ENCODE measurements around the gene SIRT1. TPM values are rescaled to one million over a fixed set of nuclear protein-coding genes. Genes with fewer than 3 reads are reported as not detected.

The SIRT1 gene
- total and polyA plus RNA-seq, 10 of the 15 experiments (the other 5 are each of a cell fraction or from before 2014, with no cell fraction given): 3.6 to 14.2 (median 10.2) TPM

DNA sequence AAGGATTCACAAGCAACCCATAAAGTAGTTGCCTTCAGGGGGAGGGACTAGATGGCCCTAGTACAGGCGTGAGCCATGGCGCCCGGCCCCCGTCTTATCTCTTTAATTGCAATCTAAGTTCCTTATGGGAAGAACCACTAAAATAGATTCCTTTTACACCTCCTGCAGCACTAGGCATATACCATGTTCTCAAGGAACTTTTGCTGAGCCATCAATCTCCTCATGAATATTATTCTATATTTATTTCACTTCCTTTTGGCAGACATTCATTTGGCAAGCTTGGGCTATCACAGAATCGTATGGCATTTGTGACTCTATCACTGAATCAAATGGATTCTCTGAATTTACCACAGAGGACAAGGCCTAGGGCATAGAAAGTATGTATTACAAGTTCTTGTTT, 31.7 kb upstream of the SIRT1 start:
- Histone ChIP-seq H3K79me2 (ENCODE audit: control insufficient read depth, insufficient read depth, low read length) (peaks cover 5% of the 10 kb centered on the region), H3K27ac (ENCODE audit: control insufficient read depth, insufficient read depth) (no peak overlapping the region), H3K9me3 (replicated peaks; ENCODE audit: control insufficient read depth, insufficient read depth, low read length) (no peaks in the 10 kb centered on the region), H4K20me1 (ENCODE audit: control insufficient read depth, insufficient read depth) (no peaks in the 10 kb centered on the region), H2AFZ (ENCODE audit: control insufficient read depth, low read depth, low read length) (no peak overlapping the region), H3K27me3 (replicated peaks in 1 of 2; ENCODE audit: control insufficient read depth in 2 of 2, insufficient read depth in 2 of 2, low read length in 1 of 2) (no peaks in the 10 kb centered on the region), H3K4me1 (ENCODE audit: control insufficient read depth, insufficient read depth, low read length) (no peaks in the 10 kb centered on the region), H3K4me2 (ENCODE audit: control insufficient read depth, insufficient read depth) (no peak overlapping the region), H3K9ac (ENCODE audit: control insufficient read depth, insufficient read depth, low read length) (no peak overlapping the region), H3K36me3 (ENCODE audit: control insufficient read depth in 2 of 2, insufficient read depth in 2 of 2, low read length in 1 of 2) (no peaks in the 10 kb centered on the region), H3K4me3 (no peak overlapping the region)
- TF ChIP-seq MEF2A (IDR thresholded peaks at IDR 0.05; ENCODE audit: insufficient read depth, low read depth, low read length) (no peak), KAT2A (conservative IDR thresholded peaks at IDR 0.05; ENCODE audit: control insufficient read depth, low read depth, low read length) (no peak), RUNX3 (IDR thresholded peaks at IDR 0.05; ENCODE audit: low read length) (no peak), WRNIP1 (IDR thresholded peaks at IDR 0.05; ENCODE audit: borderline replicate concordance, low read depth, low read length) (no peak), SMC3 (IDR thresholded peaks at IDR 0.05; ENCODE audit: borderline replicate concordance, low read length) (no peak), STAT3 (IDR thresholded peaks at IDR 0.05; ENCODE audit: low read depth, low read length) (no peak), SMAD5 (IDR thresholded peaks at IDR 0.05; ENCODE audit: low read depth) (no peak)
- TF ChIP-seq, protein P1, sequence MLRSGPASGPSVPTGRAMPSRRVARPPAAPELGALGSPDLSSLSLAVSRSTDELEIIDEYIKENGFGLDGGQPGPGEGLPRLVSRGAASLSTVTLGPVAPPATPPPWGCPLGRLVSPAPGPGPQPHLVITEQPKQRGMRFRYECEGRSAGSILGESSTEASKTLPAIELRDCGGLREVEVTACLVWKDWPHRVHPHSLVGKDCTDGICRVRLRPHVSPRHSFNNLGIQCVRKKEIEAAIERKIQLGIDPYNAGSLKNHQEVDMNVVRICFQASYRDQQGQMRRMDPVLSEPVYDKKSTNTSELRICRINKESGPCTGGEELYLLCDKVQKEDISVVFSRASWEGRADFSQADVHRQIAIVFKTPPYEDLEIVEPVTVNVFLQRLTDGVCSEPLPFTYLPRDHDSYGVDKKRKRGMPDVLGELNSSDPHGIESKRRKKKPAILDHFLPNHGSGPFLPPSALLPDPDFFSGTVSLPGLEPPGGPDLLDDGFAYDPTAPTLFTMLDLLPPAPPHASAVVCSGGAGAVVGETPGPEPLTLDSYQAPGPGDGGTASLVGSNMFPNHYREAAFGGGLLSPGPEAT (IDR thresholded peaks at IDR 0.05; ENCODE audit: low read depth): no peak
- TF ChIP-seq, protein P2, sequence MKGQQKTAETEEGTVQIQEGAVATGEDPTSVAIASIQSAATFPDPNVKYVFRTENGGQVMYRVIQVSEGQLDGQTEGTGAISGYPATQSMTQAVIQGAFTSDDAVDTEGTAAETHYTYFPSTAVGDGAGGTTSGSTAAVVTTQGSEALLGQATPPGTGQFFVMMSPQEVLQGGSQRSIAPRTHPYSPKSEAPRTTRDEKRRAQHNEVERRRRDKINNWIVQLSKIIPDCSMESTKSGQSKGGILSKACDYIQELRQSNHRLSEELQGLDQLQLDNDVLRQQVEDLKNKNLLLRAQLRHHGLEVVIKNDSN (IDR thresholded peaks at IDR 0.05; ENCODE audit: borderline replicate concordance, extremely low read length, insufficient read depth, low read depth, low read length): no peak
- intact Hi-C loops (cut with micrococcal nuclease; ENCODE audit: unreplicated experiment): loop anchor here (10.0 kb wide), 1 partner anchor 222 kb away; the partner anchor contains the start of gene HERC4
- no TSS peak for BruUV-seq (replicated peaks)
- no peak for FAIRE-seq
- ChIA-PET SMC1A (ENCODE audit: uncharacterized antibody, unreplicated experiment) (no interaction called here), POLR2A (interaction anchor here (0.6 kb wide), 1 partner anchor 51 kb away, joined by 4 read pairs; no protein-coding TSS in a partner anchor), RAD21 (ENCODE audit: unreplicated experiment) (interaction anchor here (1.2 to 6.5 kb wide), 2 partner anchors 304 to 362 kb away, joined by 3 to 113 read pairs; no protein-coding TSS in a partner anchor), CTCF (interaction anchor here (0.6 to 6.9 kb wide), 5 partner anchors 55 to 356 kb away, joined by 3 to 195 read pairs (median 20); no protein-coding TSS in a partner anchor)
- DNase-seq (ENCODE audit: low read depth, low spot score): no peak
- no peak for ATAC-seq
- 66% methylated on average over 3 of the region's 5 CpGs for WGBS (ENCODE audit: insufficient coverage, insufficient replicate concordance, low lambda C conversion rate, missing lambda C conversion rate)
- in situ Hi-C loops (cut with MboI): loop anchor here (5.0 kb wide), 2 partner anchors 305 to 450 kb away; no protein-coding TSS in a partner anchor
